Stimulated activated CD8-positive, alpha-beta memory T cell treated with anti-CD3 and anti-CD28 coated beads, Interleukin-12 subunit alpha, Interleukin-12 subunit beta, amount 100 ng/mL, for 24 hours (primary cell): Measurements from ENCODE around the gene TMEM131.

Experiments
- DNase-seq: peaks from one replicate; pipeline ENCODE4 v3.0.0-alpha.2; 2020; ENCODE audit errors: extremely low read depth

Gene TMEM131

DNA sequence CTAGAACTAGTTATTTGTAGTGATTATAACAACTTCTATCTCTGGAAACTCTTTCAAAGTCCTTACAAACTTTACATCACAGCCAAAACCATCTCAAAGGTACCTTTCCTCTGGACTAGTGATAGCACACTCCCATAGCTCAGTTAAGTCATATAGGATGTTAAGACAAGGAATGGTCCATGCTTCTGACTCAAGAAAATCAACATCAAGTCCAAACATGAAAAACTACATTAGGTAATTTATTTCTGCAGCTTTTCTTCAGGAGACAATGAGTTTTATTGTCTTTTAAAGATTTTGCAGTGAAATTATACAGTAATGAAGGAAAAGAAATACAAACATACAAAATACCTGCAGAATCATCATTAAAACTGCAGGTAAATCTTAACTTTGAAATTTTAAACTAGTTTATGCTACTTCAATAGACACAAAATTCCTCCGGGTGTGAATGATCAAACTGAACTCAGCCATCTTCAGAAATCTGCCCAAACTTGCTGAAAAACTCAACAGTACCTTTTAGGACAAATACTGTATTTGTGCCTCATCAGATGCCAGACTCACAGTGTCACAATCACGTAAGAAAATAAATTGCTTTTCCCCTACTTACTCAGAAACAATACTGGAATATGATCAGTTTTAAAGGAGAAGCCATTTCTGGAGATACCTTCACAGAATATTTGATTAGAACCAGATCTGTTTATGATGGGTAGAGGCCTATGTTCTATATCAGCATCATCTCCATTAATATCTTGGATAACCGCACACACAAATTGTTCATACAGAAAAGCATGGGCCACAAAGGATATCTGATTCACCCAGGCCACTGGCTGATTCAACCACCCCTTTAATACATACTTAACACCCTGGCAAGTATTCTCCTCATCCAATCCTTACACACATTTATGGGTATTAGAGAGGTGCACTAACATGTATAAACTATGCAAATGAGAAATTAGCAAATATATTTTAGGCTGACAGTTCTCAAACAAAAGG lies 2.6 kb downstream of the TMEM131 start:
- no peak for DNase-seq

DNA sequence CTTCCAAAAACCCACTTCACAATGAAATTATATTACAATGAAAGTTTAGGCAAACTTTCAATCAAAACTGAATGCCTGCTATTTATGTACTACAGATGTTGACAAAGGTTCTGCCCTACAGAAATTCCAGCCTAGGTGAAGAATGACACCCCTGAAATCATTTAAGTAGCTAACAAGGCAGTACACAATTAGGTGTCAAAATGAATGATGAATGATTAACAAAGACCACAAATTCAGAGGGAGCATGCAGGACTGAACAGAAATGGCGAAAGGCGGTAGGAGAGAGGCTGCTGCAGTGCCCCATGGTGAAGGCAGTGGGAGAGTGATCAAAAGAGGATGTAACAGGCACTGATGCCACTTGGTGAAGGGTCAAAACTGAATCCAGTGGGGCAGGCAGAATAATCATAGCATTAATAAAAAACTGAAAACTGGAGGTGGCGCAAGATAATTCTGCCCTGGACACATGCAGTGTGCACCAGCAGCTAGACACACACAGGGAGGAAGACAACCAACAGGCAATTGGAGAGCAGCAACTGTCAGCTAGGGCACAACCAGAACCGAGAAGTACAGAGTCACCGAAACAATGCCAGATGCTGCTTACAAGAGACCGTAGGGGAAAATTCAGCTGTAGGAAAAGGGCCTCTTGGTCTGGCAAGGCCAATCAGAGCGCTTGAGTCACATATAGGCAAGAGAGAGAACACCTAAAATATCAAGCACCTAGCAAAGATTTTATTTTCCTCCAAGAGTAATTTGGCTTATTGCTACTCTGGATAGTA lies 4.5 kb downstream of the TMEM131 start:
- no peak for DNase-seq

DNA sequence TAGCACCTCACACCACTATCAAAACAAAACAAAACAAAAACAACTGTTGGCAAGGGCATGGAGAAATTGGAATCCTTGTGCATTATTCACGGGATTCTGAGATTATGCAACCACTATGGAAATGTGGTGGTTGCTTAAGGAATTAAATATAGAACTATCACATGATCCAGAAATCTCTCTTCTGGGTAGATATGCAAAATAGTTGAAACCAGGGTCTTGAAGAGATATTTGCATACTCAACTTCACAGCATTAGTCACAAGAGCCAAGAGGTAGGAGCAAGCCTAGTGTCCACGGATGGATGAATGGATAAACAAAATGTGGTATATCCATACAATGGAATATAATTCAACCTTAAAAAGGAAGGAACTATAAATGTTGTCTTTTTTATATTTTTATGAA lies 7.0 kb downstream of the TMEM131 start:
- DNase-seq = no peak

DNA sequence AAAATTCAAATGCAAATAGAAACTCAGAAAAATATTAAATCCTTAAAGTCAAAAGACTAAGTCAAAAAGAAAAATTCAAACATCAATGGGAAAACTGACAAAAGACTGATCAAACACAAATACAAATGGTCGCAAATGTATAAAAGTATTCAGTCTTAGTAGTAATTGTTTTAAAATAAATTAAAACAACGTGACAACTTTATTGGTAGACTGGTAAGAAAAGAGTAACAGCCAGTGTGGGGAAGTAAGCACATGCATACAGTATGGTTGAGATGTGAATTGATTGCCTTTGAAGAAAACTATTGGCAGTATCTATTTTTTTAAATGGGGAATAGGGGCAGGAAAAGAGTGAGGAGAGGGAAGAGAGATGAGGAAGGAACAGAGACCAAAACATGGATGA lies 9.8 kb downstream of the TMEM131 start:
- DNase-seq = no peak

- DNase-seq = no peak
Measured at GRCh38 chr2:97983698-97984097, 12.1 kb downstream of the TMEM131 start.

GRCh38 chr2:97983134-97983533 lies 12.6 kb downstream of the TMEM131 start:
- DNase-seq = no peak

GRCh38 chr2:97982621-97983020 lies 13.1 kb downstream of the TMEM131 start:
- DNase-seq = no peak

GRCh38 chr2:97981961-97982360 lies 13.8 kb downstream of the TMEM131 start:
- no peak for DNase-seq

GRCh38 chr2:97979904-97980303 lies 15.8 kb downstream of the TMEM131 start:
- no peak for DNase-seq

DNA sequence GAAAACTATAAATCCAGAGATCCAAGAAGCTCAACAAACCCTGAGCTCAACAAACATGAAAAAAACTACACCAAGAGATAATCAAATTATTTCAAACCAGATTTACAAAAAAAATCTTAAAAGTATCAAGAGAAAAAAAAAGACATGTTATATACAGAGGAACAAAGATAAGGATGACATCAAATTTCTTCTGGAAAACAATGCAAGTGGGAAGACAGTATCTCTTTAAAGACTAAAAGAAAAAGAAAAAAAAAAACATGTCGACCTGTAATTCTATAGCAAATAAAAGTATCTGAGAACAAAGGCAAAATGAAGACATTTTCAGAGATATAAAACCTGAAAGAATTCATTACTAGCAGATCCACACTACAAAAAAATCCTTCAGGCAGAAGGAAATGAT lies 21.3 kb downstream of the TMEM131 start:
- DNase-seq = no peak

DNA sequence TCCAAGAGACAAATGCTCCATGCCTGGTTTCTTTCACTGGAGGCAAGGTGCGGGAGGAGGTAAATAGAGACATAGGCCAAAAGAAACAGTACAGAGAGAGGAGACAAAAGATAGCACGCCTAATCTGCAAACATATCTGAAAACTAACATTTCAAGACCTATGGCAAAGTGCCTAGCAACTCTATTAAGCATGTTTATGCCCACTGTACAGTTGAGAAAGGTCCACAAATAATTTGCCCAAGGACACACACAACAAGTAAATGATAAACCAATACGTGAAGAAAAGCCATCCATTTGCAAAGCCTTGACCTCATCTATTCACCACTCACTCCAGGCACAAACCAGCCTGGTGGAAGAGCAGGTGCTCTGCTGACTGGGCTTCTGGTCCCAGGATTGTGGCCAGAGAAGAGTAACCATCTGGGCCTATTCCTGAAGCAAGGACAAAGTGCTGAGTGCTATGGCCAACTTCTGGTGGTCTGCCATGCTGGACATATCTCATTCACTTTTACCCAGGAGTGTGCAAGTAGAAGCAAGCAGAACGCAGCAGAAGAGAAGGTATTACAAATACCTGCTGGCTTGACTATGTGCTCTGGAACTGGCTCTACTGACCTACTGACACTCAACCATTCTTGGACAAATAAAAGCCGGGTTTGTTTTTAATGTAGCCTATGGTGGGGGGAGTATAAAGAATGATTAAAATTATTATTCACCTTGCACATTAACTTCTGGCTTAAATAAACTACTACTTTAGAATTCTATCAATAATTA lies 25.3 kb downstream of the TMEM131 start:
- no peak for DNase-seq

DNA sequence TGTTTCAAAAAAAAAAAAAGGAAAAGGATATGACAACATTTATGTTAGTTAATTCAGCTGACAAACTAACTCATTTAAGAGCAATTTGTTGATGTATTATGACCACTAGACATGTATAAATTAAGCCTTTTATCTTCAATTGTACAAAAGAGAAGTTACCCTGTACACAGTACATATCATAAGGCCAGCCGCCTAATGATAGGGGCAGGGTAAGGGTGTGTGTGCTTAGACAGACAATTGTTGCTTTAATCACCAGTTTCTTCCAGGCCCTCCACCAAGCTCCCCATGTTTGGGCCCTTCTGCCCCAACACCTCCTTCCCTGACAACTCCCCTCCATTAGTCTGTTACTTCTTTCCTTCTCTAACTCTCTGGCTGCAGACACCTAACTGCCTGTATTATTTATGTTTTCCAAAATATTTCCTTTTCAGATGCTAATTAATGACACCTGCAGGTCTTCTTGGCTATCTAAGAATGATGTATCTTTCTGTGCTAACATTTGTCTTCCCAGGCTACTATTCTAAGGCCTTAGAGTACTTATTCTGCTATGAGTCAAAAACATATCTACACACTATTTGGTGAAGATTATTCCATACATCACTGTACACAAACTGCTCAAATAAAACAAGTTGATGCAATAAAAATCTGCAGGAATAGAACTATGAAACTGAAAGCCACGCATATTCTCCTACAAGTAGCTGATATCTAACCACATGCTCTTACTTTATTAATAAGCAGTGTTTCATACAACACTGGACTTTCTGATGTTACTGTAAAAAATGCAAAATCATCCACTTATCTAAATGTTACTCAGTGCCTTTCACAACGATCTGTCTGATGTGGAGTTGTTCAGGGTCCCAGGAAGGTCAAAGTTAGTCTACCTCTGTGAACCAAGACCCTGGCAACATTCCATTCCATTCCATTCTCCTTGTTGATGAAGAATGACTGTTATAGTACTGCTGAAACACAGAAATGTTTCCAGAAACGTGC lies 26.4 kb downstream of the TMEM131 start:
- no peak for DNase-seq

DNA sequence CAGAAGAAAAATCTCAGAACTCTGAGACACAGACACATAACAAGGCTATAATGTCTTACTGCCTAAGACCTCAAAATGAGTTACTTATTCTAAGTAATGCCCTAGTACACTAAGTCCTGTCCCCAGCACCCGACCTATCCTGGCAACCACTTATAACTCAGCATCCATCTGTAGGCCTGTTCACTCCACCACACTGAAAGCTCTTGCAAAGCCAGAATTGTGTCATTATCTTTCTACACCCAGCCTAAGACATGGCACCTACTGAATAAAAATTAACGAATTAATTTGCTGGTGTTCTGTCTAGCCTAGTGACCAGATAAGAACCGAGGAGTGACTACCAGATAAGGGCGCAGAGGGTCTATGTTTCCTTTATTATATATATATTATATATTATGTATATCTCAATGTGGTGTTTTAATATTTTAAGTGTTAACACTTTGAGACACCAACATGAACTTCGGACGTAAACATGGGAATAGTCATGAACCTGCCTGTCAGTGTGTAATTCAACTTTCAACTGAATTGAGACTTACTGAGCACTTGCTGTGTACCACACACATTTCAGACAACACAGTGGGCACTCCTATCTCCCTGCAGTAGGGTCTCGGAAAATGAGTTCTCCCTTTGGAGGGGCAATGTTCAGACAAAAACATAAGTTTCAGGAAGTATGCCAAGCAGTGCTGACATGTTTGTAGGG lies 27.7 kb downstream of the TMEM131 start:
- DNase-seq = no peak

DNA sequence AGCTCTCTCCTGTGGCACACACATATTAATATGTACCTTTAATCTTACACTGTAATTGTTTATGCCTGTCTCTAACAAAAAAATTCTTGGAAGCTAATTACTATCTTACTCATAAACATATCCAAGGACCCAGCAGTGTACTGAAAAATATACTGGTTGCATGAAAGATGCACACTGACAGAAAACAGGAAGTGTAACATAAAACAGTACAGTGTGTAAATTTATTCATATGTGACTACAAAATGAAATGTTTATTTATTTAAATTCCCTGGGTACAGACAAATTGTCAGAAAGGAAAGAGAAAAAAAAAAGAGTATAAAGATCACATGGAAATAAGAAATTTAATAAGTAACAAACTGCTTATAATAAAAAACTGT lies 28.5 kb downstream of the TMEM131 start:
- DNase-seq = no peak

- no peak for DNase-seq
Measured at GRCh38 chr2:97966545-97967215, 29.1 kb downstream of the TMEM131 start.

- no peak for DNase-seq
Measured at GRCh38 chr2:97965116-97965515, 30.6 kb downstream of the TMEM131 start.

GRCh38 chr2:97963880-97964279 lies 31.9 kb downstream of the TMEM131 start:
- DNase-seq = no peak

DNA sequence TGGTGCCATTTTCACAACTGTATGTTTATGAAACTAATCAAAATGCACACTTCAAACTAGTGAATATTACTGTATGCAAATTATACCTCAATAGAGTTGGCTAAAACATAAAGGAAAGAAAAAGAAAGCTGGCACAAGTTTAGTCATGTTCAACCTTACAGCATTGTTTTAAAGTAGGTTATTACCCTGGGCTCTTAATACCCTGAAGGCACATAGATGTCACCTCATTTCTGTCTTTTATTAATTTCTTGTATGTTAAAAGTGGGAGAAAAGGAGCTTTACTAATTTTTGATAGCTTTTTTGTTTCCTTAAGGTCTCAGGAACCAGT lies 32.7 kb downstream of the TMEM131 start:
- DNase-seq = no peak

DNA sequence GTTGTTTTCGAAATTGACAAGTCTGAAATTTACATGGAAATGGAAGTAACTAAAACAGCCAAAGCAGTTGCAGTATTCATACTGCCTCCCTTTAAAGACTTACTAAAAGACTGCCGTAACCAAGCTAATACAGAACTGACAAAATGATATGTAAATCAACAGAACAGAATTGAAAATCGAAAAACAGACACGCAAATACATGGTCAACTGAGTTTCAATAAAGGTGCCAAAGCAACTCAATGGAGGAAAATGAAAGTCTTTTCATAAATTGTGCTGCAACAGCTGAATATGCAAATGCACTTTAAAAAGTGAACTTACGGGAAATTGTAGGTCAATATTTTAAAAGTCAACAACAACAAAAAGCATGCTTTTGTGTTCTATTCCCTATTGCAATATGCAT lies 34.2 kb downstream of the TMEM131 start:
- DNase-seq = no peak

DNA sequence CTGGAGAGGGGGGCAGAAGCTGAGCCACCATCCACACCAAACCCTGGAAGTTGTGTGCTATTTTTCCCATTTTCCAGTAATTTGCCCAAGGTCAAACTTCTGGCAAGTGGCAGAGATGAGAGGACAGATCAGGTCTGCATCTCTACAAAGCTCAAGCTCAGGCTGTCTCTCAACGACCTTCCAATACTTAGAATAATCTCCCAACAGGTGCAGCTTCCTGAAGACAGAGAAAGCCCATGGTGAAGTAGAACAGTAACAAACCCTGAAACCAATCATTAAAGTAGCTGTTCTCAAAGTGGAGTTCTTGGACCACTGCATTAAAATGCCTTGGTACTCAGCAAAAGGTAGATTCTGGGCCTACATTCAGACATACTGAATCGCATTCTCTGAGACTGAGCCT lies 37.6 kb downstream of the TMEM131 start:
- DNase-seq = no peak
